K562 (cell line): ENCODE results near the gene BAG2. TPM values are rescaled to one million over a fixed set of nuclear protein-coding genes. Genes with fewer than 3 reads are reported as not detected.

ENCODE experiments used
- BRD9 ChIP-seq: fragments of 450-650 bp; IDR thresholded peaks from 2 replicates; pipeline ENCODE4 v1.6.1; 2018; ENCODE audit warnings: low read depth; ENCODE audit not compliant: partially characterized antibody
- HNRNPK ChIP-seq: fragments of 200-400 bp; formaldehyde crosslinking; IDR thresholded peaks from one replicate; pipeline ENCODE4 v1.6.1; 2018; ENCODE audit warnings: mild to moderate bottlenecking, low read depth, low read length; ENCODE audit not compliant: poor library complexity, severe bottlenecking
- HNRNPUL1 ChIP-seq: fragments of 200-400 bp; formaldehyde crosslinking; IDR thresholded peaks from 2 replicates; pipeline ENCODE4 v1.6.1; 2017; ENCODE audit warnings: low read length
- POLR2G ChIP-seq: fragments of 200-400 bp; formaldehyde crosslinking; IDR thresholded peaks from 2 replicates; pipeline ENCODE4 v1.6.1; 2017; ENCODE audit warnings: low read depth, mild to moderate bottlenecking, antibody characterized with exemption, low read length, moderate library complexity
- SP1 ChIP-seq: sonication (generic); formaldehyde crosslinking; IDR thresholded peaks from 2 replicates; pipeline ENCODE4 v1.8.1; 2022; ENCODE audit warnings: mild to moderate bottlenecking, missing genetic modification reagents
- TEAD1 ChIP-seq, 2 experiments: fragments of 450-650 bp in 1 of 2; sonication (generic) in 1 of 2; formaldehyde crosslinking; IDR thresholded peaks; 2 replicates each; pipeline versions ENCODE4 v1.4.0 to v1.8.0; 2020 to 2022; ENCODE audit warnings: mild to moderate bottlenecking in 2 of 2, missing genetic modification reagents in 1 of 2
- TGIF2 ChIP-seq: sonication (generic); formaldehyde crosslinking; IDR thresholded peaks from 2 replicates; pipeline ENCODE4 v1.8.1; 2022; ENCODE audit warnings: mild to moderate bottlenecking, missing genetic modification reagents, moderate library complexity
- TRIM24 ChIP-seq, 2 experiments: fragments of 450-650 bp; IDR thresholded peaks; 2 replicates each; pipeline ENCODE4 v1.6.1; 2016
- ZNF583 ChIP-seq: fragments of 250-450 bp; sonication (Bioruptor Pico); IDR thresholded peaks from 2 replicates; pipeline ENCODE4 v1.4.0; 2020
- polyA plus RNA-seq, 8 experiments: library from polyadenylated mRNA; depleted of rRNA in 4 of 8; stranded (reverse) in 5 of 8; unstranded in 3 of 8; fragments of >200 nt; fragmentation: Nextera tagmentation in 2 of 8; fragmentation: Illumina TruSeq in 1 of 8; extraction: Ambion mirVana in 2 of 8; extraction: Trizol in 1 of 8; gene quantifications; 2 replicates each; pipeline versions ENCODE4 v1.2.1 to v1.2.3, GENCODE V29; 2011 to 2014; ENCODE audit warnings: inconsistent platforms in 1 of 8, missing spikeins in 1 of 8
- total RNA-seq, 7 experiments: library from RNA; depleted of rRNA in 6 of 7; stranded (reverse); fragments of >200 nt in 6 of 7; fragmentation: Illumina TruSeq in 2 of 7; extraction: Trizol in 2 of 7; gene quantifications; 2 replicates each; pipeline versions ENCODE4 v1.2.1 to v1.2.3, GENCODE V29; 2011 to 2021; ENCODE audit warnings: low replicate concordance in 1 of 7
- TF ChIP-seq, protein P1 (sequence below): fragments of 250-450 bp; sonication (Bioruptor Pico); IDR thresholded peaks from 2 replicates; pipeline ENCODE4 v1.4.0; 2020
- TF ChIP-seq, protein P2 (sequence below): fragments of 250-450 bp; sonication (Bioruptor Pico); IDR thresholded peaks from 2 replicates; pipeline ENCODE4 v1.8.0; 2021; ENCODE audit warnings: borderline replicate concordance, mild to moderate bottlenecking, moderate library complexity; ENCODE audit not compliant: poor library complexity, severe bottlenecking
- TF ChIP-seq, protein P3 (sequence below): sonication (generic); formaldehyde crosslinking; IDR thresholded peaks from 2 replicates; pipeline ENCODE4 v1.8.1; 2022; ENCODE audit warnings: missing genetic modification reagents
- TF ChIP-seq, protein P4 (sequence below), 2 experiments: fragments of 450-650 bp in 1 of 2; sonication (generic) in 1 of 2; formaldehyde crosslinking; conservative IDR thresholded peaks; 2 replicates each; pipeline versions ENCODE4 v1.4.0 to v1.8.1; 2020 to 2022; ENCODE audit warnings: mild to moderate bottlenecking in 1 of 2, missing genetic modification reagents in 1 of 2
- TF ChIP-seq, protein P5 (sequence below): fragments of 450-650 bp; IDR thresholded peaks from 2 replicates; pipeline ENCODE4 v1.7.0; 2016; ENCODE audit warnings: borderline replicate concordance

The BAG2 gene
- total and polyA plus RNA-seq, 9 of the 15 experiments (the other 6 are each of a cell fraction or from before 2014, with no cell fraction given) = 12.8 to 20.7 (median 17.6) TPM

DNA sequence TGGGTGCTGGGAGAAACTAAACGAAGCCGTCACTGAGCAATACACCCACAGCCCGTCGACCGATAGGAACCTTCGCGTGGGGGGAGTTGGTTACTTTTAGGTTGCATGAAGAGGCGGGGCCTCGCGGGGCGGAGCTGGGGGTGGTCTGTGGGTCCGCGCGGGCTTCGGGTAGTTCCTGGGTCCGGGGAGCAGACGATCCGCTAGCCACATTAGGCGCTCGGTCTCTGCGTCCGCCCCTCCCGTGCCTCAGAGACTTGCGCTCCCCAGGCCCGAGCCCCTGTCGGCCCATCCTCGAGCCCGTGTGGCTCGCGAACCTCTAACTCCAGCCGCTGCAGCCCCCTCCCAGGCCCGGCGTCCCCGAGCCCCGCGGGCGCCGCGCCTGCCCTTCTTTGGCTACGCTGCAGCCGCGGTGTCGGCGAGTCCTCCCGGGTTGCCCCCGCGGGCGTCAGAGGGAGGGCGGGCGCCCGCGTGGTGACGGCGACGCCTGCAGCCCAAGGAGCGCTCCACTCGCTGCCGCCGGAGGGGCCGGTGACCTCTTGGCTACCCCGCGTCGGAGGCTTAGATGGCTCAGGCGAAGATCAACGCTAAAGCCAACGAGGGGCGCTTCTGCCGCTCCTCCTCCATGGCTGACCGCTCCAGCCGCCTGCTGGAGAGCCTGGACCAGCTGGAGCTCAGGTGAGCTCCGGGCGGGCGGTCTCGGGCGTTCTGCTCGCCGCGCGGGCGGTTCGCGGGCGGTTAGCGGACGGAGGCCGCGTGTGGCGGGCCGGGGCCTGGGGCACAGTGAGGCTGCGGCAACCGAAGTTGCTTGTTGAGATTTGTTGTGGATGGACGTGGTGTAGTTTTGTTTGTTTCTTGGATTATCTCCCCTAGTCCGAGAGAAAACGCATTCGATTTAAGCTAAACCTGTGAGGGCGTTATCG is at the start of gene BAG2 (continued):
- TF ChIP-seq, protein P1, sequence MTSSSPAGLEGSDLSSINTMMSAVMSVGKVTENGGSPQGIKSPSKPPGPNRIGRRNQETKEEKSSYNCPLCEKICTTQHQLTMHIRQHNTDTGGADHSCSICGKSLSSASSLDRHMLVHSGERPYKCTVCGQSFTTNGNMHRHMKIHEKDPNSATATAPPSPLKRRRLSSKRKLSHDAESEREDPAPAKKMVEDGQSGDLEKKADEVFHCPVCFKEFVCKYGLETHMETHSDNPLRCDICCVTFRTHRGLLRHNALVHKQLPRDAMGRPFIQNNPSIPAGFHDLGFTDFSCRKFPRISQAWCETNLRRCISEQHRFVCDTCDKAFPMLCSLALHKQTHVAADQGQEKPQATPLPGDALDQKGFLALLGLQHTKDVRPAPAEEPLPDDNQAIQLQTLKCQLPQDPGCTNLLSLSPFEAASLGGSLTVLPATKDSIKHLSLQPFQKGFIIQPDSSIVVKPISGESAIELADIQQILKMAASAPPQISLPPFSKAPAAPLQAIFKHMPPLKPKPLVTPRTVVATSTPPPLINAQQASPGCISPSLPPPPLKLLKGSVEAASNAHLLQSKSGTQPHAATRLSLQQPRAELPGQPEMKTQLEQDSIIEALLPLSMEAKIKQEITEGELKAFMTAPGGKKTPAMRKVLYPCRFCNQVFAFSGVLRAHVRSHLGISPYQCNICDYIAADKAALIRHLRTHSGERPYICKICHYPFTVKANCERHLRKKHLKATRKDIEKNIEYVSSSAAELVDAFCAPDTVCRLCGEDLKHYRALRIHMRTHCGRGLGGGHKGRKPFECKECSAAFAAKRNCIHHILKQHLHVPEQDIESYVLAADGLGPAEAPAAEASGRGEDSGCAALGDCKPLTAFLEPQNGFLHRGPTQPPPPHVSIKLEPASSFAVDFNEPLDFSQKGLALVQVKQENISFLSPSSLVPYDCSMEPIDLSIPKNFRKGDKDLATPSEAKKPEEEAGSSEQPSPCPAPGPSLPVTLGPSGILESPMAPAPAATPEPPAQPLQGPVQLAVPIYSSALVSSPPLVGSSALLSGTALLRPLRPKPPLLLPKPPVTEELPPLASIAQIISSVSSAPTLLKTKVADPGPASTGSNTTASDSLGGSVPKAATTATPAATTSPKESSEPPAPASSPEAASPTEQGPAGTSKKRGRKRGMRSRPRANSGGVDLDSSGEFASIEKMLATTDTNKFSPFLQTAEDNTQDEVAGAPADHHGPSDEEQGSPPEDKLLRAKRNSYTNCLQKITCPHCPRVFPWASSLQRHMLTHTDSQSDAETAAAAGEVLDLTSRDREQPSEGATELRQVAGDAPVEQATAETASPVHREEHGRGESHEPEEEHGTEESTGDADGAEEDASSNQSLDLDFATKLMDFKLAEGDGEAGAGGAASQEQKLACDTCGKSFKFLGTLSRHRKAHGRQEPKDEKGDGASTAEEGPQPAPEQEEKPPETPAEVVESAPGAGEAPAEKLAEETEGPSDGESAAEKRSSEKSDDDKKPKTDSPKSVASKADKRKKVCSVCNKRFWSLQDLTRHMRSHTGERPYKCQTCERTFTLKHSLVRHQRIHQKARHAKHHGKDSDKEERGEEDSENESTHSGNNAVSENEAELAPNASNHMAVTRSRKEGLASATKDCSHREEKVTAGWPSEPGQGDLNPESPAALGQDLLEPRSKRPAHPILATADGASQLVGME (CRISPR knock-in tag) = peak; percentile 20; the same call in 1 of the 2 replicates
- TF ChIP-seq TEAD1 (CRISPR knock-in tag; IDR thresholded peaks at IDR 0.05) (peak in 1 of 2 experiments; percentile 57; a peak in 1 of 4 replicates), HNRNPUL1 (no peak), HNRNPK (no peak), SP1 (CRISPR knock-in tag) (no peak; the same call in 1 of the 2 replicates), POLR2G (peak; percentile 99), BRD9 (no peak), ZNF583 (CRISPR knock-in tag) (peak; percentile 27; the same call in 1 of the 2 replicates), TRIM24 (IDR thresholded peaks at IDR 0.05) (no peak), TGIF2 (0 out of 2 replicates have a peak, but pooled peaks have one; percentile 54)
- TF ChIP-seq, protein P2, sequence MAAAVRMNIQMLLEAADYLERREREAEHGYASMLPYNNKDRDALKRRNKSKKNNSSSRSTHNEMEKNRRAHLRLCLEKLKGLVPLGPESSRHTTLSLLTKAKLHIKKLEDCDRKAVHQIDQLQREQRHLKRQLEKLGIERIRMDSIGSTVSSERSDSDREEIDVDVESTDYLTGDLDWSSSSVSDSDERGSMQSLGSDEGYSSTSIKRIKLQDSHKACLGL (CRISPR knock-in tag) = no peak
- TF ChIP-seq, protein P3, sequence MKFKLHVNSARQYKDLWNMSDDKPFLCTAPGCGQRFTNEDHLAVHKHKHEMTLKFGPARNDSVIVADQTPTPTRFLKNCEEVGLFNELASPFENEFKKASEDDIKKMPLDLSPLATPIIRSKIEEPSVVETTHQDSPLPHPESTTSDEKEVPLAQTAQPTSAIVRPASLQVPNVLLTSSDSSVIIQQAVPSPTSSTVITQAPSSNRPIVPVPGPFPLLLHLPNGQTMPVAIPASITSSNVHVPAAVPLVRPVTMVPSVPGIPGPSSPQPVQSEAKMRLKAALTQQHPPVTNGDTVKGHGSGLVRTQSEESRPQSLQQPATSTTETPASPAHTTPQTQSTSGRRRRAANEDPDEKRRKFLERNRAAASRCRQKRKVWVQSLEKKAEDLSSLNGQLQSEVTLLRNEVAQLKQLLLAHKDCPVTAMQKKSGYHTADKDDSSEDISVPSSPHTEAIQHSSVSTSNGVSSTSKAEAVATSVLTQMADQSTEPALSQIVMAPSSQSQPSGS (CRISPR knock-in tag) = no peak
- TF ChIP-seq, protein P4, sequence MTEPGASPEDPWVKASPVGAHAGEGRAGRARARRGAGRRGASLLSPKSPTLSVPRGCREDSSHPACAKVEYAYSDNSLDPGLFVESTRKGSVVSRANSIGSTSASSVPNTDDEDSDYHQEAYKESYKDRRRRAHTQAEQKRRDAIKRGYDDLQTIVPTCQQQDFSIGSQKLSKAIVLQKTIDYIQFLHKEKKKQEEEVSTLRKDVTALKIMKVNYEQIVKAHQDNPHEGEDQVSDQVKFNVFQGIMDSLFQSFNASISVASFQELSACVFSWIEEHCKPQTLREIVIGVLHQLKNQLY (CRISPR knock-in tag; conservative IDR thresholded peaks at IDR 0.05) = no peak
- TF ChIP-seq, protein P5, sequence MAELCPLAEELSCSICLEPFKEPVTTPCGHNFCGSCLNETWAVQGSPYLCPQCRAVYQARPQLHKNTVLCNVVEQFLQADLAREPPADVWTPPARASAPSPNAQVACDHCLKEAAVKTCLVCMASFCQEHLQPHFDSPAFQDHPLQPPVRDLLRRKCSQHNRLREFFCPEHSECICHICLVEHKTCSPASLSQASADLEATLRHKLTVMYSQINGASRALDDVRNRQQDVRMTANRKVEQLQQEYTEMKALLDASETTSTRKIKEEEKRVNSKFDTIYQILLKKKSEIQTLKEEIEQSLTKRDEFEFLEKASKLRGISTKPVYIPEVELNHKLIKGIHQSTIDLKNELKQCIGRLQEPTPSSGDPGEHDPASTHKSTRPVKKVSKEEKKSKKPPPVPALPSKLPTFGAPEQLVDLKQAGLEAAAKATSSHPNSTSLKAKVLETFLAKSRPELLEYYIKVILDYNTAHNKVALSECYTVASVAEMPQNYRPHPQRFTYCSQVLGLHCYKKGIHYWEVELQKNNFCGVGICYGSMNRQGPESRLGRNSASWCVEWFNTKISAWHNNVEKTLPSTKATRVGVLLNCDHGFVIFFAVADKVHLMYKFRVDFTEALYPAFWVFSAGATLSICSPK = no peak
